Sigmoid colon (tissue), 7 donors: ENCODE results near the gene SIRPB2. TPM values are rescaled to one million over a fixed set of nuclear protein-coding genes. Genes with fewer than 3 reads are reported as not detected.

Experiments used
- DNase-seq: peaks from one replicate; pipeline ENCODE4 v3.0.0-alpha.2; 2019
- H3K27ac ChIP-seq, 4 donors: fragments of 200-600 bp; sonication (generic); one replicate each; pipeline ENCODE4 v1.5.1; 2016 to 2019; ENCODE audit warnings: mild to moderate bottlenecking in 1 of 4
- H3K27me3 ChIP-seq, 3 donors: fragments of 200-600 bp; sonication (generic); one replicate each; pipeline ENCODE4 v1.5.1; 2019; ENCODE audit warnings: mild to moderate bottlenecking in 1 of 3
- H3K36me3 ChIP-seq, 4 donors: fragments of 200-600 bp; sonication (generic); one replicate each; pipeline ENCODE4 v1.5.1; 2016 to 2019
- H3K4me1 ChIP-seq, 4 donors: fragments of 200-600 bp; sonication (generic); one replicate each; pipeline ENCODE4 v1.5.1; 2017 to 2019
- H3K4me3 ChIP-seq, 4 donors: fragments of 200-600 bp; sonication (generic); one replicate each; pipeline ENCODE4 v1.5.1; 2017 to 2019; ENCODE audit warnings: mild to moderate bottlenecking in 2 of 4, moderate library complexity in 1 of 4
- H3K9me3 ChIP-seq, 4 donors: fragments of 200-600 bp in 3 of 4; sonication (generic) in 3 of 4; one replicate each; pipeline versions ENCODE4 v1.5.1 to v1.6.1; 2013 to 2019
- EP300 ChIP-seq, 4 donors: sonication (generic); formaldehyde crosslinking; IDR thresholded peaks; one replicate each; pipeline ENCODE4 v1.6.1; 2017; ENCODE audit warnings: antibody characterized with exemption in 4 of 4
- POLR2A ChIP-seq, 2 donors: fragments of 450-650 bp; IDR thresholded peaks; one replicate each; pipeline ENCODE4 v1.6.1; 2016; ENCODE audit warnings: antibody characterized with exemption in 2 of 2, mild to moderate bottlenecking in 2 of 2, moderate library complexity in 2 of 2
- POLR2AphosphoS5 ChIP-seq, 4 donors: sonication (generic); formaldehyde crosslinking; IDR thresholded peaks; one replicate each; pipeline ENCODE4 v1.6.1; 2017; ENCODE audit warnings: antibody characterized with exemption in 4 of 4
- WGBS, 2 donors: extraction: QIAGEN DNeasy Blood & Tissue Kit; methylation state at CpG; one replicate each; pipeline ENCODE4 v1.1.7; 2013; 5-methylcytosine and 5-hydroxymethylcytosine counted together
- intact Hi-C: fragments of 100-400 bp; cut with DNase I; formaldehyde crosslinking; loops from one replicate; pipeline ENCODE4 v1.15.1; 2023
- polyA plus RNA-seq, 3 donors: library from polyadenylated mRNA; stranded (reverse); fragments of 200-250 nt; gene quantifications; one replicate each; pipeline ENCODE4 v1.2.3, GENCODE V29; 2013
- total RNA-seq, 4 donors: library from RNA; depleted of rRNA; stranded (reverse); fragments of >200 nt; gene quantifications; one replicate each; pipeline ENCODE4 v1.1.0, GENCODE V29; 2016
- TF ChIP-seq, protein P1 (sequence below), 4 experiments: fragments of 450-650 bp in 3 of 4; fragments of 200-600 bp in 1 of 4; IDR thresholded peaks; one replicate each; pipeline ENCODE4 v1.5.1; 2016 to 2019; ENCODE audit warnings: antibody characterized with exemption in 4 of 4, mild to moderate bottlenecking in 3 of 4, moderate library complexity in 2 of 4
- donor health status: healthy with polysubstance abuse.
- donor health status: Bipolar disorder and iron deficiency.
- donor health status: healthy.

The SIRPB2 gene
- total and polyA plus RNA-seq, 7 donors: 1.2 to 10.2 (median 6.6) TPM

DNA sequence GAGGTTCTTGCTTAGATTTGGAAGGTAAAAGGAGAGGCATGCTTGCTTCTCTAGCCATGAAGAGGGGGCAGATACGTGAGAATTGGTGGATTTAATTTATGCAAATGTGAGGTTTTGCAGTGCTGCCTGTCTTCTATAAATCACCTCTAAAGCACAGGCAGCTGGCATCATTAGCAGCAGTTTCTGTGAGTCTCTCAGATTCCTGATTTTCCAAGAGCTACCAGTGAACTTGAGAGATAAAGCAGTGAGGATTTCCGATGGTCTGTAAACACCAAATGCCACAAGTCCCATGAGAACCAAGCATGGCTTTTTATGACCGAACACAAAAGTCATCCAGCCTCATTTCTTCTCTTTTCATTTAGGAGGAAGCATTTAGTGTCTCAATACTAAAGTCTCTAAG is 3.2 kb upstream of the SIRPB2 start:
- 29 to 49% methylated on average over 3 of the region's 3 CpGs for WGBS, 2 donors
- intact Hi-C loops: no loop called here
- no peaks in the 10 kb centered on the region for H3K36me3 ChIP-seq
- no peaks in the 10 kb centered on the region for H3K4me1 ChIP-seq
- H3K27me3 ChIP-seq: no peaks in the 10 kb centered on the region
- no peaks in the 10 kb centered on the region for H3K9me3 ChIP-seq
- DNase-seq: no peak
- TF ChIP-seq POLR2AphosphoS5 (IDR thresholded peaks at IDR 0.05) (no peak), EP300 (IDR thresholded peaks at IDR 0.05) (no peak)
- no peak overlapping the region for H3K4me3 ChIP-seq
- no peak overlapping the region for H3K27ac ChIP-seq

DNA sequence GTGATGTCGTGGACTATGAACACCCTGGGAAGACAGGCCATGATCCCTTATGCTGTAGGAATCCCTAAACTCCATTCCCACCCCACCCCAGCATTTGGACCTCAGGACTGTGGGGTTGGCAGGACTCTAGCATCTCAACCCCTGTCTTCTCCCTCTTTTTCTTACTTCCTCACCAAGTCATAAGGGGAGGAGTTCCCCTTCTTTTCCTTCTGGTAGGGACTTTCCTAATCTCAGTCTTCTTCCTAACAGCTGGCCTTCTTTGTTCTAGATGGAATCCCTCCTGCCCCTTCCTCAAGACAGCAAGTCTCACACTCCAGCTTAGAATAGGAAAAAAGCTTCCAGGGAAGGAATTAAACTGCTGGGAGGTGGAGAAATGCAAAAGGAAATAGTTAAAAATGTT is 2.3 kb upstream of the SIRPB2 start:
- H3K9me3 ChIP-seq: no peaks in the 10 kb centered on the region
- peak overlapping the region in 1 of 4 donors; percentile 8 for H3K27ac ChIP-seq
- no peaks in the 10 kb centered on the region for H3K4me1 ChIP-seq
- WGBS, 2 donors: 67 to 90% methylated on average over 1 of the region's 1 CpG
- H3K4me3 ChIP-seq: no peak overlapping the region
- H3K36me3 ChIP-seq: no peaks in the 10 kb centered on the region
- H3K27me3 ChIP-seq: no peaks in the 10 kb centered on the region
- intact Hi-C loops: no loop called here
- TF ChIP-seq EP300 (IDR thresholded peaks at IDR 0.05): no peak
- TF ChIP-seq, protein P1, sequence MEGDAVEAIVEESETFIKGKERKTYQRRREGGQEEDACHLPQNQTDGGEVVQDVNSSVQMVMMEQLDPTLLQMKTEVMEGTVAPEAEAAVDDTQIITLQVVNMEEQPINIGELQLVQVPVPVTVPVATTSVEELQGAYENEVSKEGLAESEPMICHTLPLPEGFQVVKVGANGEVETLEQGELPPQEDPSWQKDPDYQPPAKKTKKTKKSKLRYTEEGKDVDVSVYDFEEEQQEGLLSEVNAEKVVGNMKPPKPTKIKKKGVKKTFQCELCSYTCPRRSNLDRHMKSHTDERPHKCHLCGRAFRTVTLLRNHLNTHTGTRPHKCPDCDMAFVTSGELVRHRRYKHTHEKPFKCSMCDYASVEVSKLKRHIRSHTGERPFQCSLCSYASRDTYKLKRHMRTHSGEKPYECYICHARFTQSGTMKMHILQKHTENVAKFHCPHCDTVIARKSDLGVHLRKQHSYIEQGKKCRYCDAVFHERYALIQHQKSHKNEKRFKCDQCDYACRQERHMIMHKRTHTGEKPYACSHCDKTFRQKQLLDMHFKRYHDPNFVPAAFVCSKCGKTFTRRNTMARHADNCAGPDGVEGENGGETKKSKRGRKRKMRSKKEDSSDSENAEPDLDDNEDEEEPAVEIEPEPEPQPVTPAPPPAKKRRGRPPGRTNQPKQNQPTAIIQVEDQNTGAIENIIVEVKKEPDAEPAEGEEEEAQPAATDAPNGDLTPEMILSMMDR (IDR thresholded peaks at IDR 0.05): no peak
- TF ChIP-seq POLR2A (IDR thresholded peaks at IDR 0.05): no peak
- no peak for TF ChIP-seq POLR2AphosphoS5 (IDR thresholded peaks at IDR 0.05)
- no peak for DNase-seq

DNA sequence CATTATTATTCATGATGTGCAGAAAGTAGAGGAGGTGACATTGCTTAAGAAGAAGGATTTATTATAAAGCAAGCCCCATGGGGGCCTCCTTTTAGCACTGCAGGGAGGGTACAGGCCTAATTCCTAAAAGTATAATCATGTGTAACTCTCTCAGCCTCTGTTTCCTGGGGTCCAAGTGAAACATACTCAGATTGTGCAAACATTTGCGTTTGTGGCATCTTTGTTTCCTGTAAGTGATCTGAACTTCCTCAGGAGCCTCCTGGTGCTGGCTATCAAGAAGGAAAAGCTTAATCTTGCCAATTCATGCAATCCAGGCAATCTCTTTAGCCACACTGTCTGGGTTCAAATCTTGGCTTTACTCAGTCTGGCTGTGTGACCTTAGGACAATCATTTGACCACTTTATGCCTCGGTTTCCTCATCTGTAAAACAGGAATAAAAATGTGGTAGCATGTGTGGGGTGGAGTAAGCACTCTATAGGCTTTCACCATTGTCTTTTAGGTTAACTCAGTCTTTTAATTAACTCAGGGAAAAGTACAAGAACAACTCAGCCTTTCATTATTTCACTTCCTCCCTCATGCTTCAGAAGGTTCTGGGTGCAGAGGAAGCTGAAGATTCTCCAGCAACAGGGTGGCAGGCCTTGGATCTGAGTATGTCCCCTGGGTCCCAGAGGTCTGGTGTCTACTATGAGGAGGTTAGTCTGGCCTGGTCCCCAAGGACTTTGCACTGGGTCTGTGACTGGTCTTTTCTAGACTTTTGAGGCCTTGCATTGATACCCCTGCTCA is 831 bp upstream of the SIRPB2 start:
- Histone ChIP-seq H3K4me3 (no peak overlapping the region), H3K27me3 (no peaks in the 10 kb centered on the region), H3K9me3 (no peaks in the 10 kb centered on the region), H3K36me3 (no peaks in the 10 kb centered on the region), H3K27ac (peak overlapping the region in 3 of 4 donors; percentile 18 to 34 (median 27)), H3K4me1 (no peaks in the 10 kb centered on the region)
- TF ChIP-seq, protein P1 (IDR thresholded peaks at IDR 0.05): no peak
- TF ChIP-seq POLR2A (IDR thresholded peaks at IDR 0.05) (no peak), EP300 (IDR thresholded peaks at IDR 0.05) (no peak), POLR2AphosphoS5 (IDR thresholded peaks at IDR 0.05) (no peak)
- intact Hi-C loops: no loop called here
- 59 to 61% methylated on average over 2 of the region's 2 CpGs for WGBS, 2 donors
- no peak for DNase-seq

DNA sequence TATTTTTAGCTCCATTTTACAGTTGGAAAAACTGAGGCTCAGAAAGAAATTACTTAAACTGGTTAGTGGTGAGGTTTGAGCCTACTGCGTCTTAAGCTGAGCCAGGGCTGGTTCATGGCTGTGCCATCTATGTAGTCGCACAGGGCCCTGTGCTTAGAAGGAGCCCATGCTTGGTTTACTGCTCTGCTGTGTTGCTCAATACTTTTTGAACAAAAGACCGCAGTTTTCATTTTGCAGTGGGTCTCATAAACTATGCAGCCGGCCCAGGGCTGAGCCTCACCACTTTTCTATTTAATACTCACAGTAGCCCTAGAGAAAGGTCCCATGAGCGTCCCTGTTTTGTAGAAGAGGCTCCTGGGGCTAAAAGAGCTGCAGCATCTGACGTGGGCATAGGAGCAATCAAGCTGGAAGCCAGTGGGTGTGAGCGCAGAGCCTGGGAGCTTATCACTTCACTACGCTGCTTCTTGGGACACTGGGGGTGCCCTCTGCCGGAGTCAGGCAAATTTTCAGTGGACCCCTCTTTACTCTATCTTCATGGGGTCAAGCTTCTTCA is 501 bp downstream of the SIRPB2 start:
- DNase-seq: no peak
- TF ChIP-seq, protein P1 (IDR thresholded peaks at IDR 0.05): no peak
- TF ChIP-seq POLR2A (IDR thresholded peaks at IDR 0.05) (no peak), POLR2AphosphoS5 (IDR thresholded peaks at IDR 0.05) (no peak), EP300 (IDR thresholded peaks at IDR 0.05) (no peak)
- Histone ChIP-seq H3K27ac (peak overlapping the region; percentile 45 to 72 (median 58)), H3K4me3 (peak overlapping the region; percentile 6 to 34 (median 24)), H3K9me3 (no peaks in the 10 kb centered on the region), H3K27me3 (no peaks in the 10 kb centered on the region), H3K4me1 (no peaks in the 10 kb centered on the region), H3K36me3 (no peaks in the 10 kb centered on the region)
- intact Hi-C loops: no loop called here
- 85 to 86% methylated on average over 9 of the region's 9 CpGs for WGBS, 2 donors

DNA sequence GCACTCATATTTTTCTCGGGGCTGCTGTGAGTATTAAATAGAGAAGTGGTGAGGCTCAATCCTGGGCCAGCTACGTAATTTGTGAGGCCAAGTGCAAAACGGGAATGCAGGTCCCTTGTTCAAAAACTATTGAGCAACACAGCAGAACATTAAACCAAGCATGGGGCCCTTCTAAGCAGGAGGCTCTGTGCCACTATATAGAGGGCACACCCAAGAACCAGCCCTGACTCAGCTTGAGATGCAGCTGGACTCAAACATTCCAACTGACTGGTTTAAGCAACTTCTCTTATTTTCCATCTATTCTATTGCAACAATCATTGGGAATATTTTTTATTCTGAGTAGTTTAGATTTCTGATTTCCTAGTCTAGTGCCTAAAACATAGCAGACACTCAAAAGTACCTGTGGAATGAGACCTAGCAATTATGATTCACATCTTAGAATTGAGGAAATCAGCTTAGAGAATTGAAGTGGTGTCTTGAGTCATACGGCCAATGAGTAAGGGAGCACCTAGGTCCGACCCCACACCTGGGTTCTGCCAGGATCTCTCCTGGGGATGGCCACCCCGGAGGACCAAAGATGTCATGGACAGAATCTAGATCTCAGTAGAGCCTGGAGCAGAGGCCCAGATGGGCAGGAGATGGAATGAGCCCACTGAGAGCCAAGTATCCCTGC is 1.3 kb downstream of the SIRPB2 start:
- Histone ChIP-seq H3K9me3 (no peaks in the 10 kb centered on the region), H3K27me3 (peaks cover 0 to under 1% (median 0%) of the 10 kb centered on the region in 3 donors), H3K4me3 (peak overlapping the region in 3 of 4 donors; percentile 16 to 34 (median 32)), H3K36me3 (no peaks in the 10 kb centered on the region), H3K27ac (peak overlapping the region; percentile 45 to 72 (median 58)), H3K4me1 (no peaks in the 10 kb centered on the region)
- intact Hi-C loops: no loop called here
- 68 to 69% methylated on average over 6 of the region's 6 CpGs for WGBS, 2 donors
- TF ChIP-seq, protein P1 (IDR thresholded peaks at IDR 0.05): no peak
- peak in 2 of 4 donors; percentile 39 to 41 for TF ChIP-seq POLR2AphosphoS5 (IDR thresholded peaks at IDR 0.05)
- TF ChIP-seq EP300 (IDR thresholded peaks at IDR 0.05): no peak
- peak; percentile 72 for DNase-seq
